ENCODE measurements around the gene C17orf107. TPM values are rescaled to one million over a fixed set of nuclear protein-coding genes. Genes with fewer than 3 reads are reported as not detected.

The C17orf107 gene
- total RNA-seq, 1 experiment from 2014 or later = 2.7 TPM

- H3K27ac ChIP-seq (ENCODE audit: low read depth, low read length, poor library complexity, severe bottlenecking) = peak overlapping the region; percentile 99
- no peaks in the 10 kb centered on the region for H3K9me3 ChIP-seq (ENCODE audit: low read depth, low read length, poor library complexity, severe bottlenecking)
- peak overlapping the region; percentile 100 for H3K4me3 ChIP-seq (ENCODE audit: low read depth, low read length, poor library complexity, severe bottlenecking)
- TF ChIP-seq EZH2 (IDR thresholded peaks at IDR 0.05; ENCODE audit: borderline replicate concordance, low read depth, low read length, poor library complexity, severe bottlenecking) = no peak
- no peak for TF ChIP-seq CTCF (conservative IDR thresholded peaks at IDR 0.05; ENCODE audit: low read depth, low read length)
- H3K4me1 ChIP-seq (ENCODE audit: insufficient read depth, low read length, poor library complexity, severe bottlenecking) = peaks cover 43% of the 10 kb centered on the region
- H3K27me3 ChIP-seq (replicated peaks; ENCODE audit: insufficient read depth, low read depth, low read length, poor library complexity) = no peaks in the 10 kb centered on the region
- BruUV-seq (replicated peaks) = no TSS peak
- DNase-seq (ENCODE audit: low spot score) = no peak
- CTCF ChIA-PET = no interaction called here
- H3K36me3 ChIP-seq (ENCODE audit: insufficient read depth, low read length, poor library complexity, severe bottlenecking) = peaks cover 41% of the 10 kb centered on the region
- intact Hi-C loops (cut with micrococcal nuclease; ENCODE audit: unreplicated experiment) = no loop called here
- POLR2A ChIA-PET (ENCODE audit: low non-redundant PET) = no interaction called here
Measured at GRCh38 chr17:4945944-4946280, 46.6 kb downstream of the C17orf107 start.

- no peak for TF ChIP-seq EZH2 (IDR thresholded peaks at IDR 0.05; ENCODE audit: borderline replicate concordance, low read depth, low read length, poor library complexity, severe bottlenecking)
- no peak for TF ChIP-seq CTCF (conservative IDR thresholded peaks at IDR 0.05; ENCODE audit: low read depth, low read length)
- TSS peak; percentile 67 for BruUV-seq (replicated peaks)
- H3K27me3 ChIP-seq (replicated peaks; ENCODE audit: insufficient read depth, low read depth, low read length, poor library complexity) = no peaks in the 10 kb centered on the region
- no peaks in the 10 kb centered on the region for H3K9me3 ChIP-seq (ENCODE audit: low read depth, low read length, poor library complexity, severe bottlenecking)
- H3K36me3 ChIP-seq (ENCODE audit: insufficient read depth, low read length, poor library complexity, severe bottlenecking) = peaks cover 41% of the 10 kb centered on the region
- intact Hi-C loops (cut with micrococcal nuclease; ENCODE audit: unreplicated experiment) = no loop called here
- H3K4me3 ChIP-seq (ENCODE audit: low read depth, low read length, poor library complexity, severe bottlenecking) = peak overlapping the region; percentile 100
- POLR2A ChIA-PET (ENCODE audit: low non-redundant PET) = no interaction called here
- peak overlapping the region; percentile 99 for H3K27ac ChIP-seq (ENCODE audit: low read depth, low read length, poor library complexity, severe bottlenecking)
- peaks cover 40% of the 10 kb centered on the region for H3K4me1 ChIP-seq (ENCODE audit: insufficient read depth, low read length, poor library complexity, severe bottlenecking)
- CTCF ChIA-PET = no interaction called here
- DNase-seq (ENCODE audit: low spot score) = no peak
Measured at GRCh38 chr17:4946312-4946976, 47.1 kb downstream of the C17orf107 start.

GRCh38 chr17:4947010-4947410, 47.7 kb downstream of the C17orf107 start:
- no peaks in the 10 kb centered on the region for H3K27me3 ChIP-seq (replicated peaks; ENCODE audit: insufficient read depth, low read depth, low read length, poor library complexity)
- peaks cover 36% of the 10 kb centered on the region for H3K4me1 ChIP-seq (ENCODE audit: insufficient read depth, low read length, poor library complexity, severe bottlenecking)
- peak overlapping the region; percentile 100 for H3K4me3 ChIP-seq (ENCODE audit: low read depth, low read length, poor library complexity, severe bottlenecking)
- ChIA-PET POLR2A (ENCODE audit: low non-redundant PET) (no interaction called here), CTCF (interaction anchor here (0.5 kb wide), 1 partner anchor 114 kb away, joined by 3 read pairs; no protein-coding TSS in a partner anchor)
- H3K36me3 ChIP-seq (ENCODE audit: insufficient read depth, low read length, poor library complexity, severe bottlenecking) = peaks cover 41% of the 10 kb centered on the region
- TF ChIP-seq EZH2 (IDR thresholded peaks at IDR 0.05; ENCODE audit: borderline replicate concordance, low read depth, low read length, poor library complexity, severe bottlenecking) (no peak), CTCF (conservative IDR thresholded peaks at IDR 0.05; ENCODE audit: low read depth, low read length) (no peak)
- H3K27ac ChIP-seq (ENCODE audit: low read depth, low read length, poor library complexity, severe bottlenecking) = peak overlapping the region; percentile 99
- intact Hi-C loops (cut with micrococcal nuclease; ENCODE audit: unreplicated experiment) = no loop called here
- no peaks in the 10 kb centered on the region for H3K9me3 ChIP-seq (ENCODE audit: low read depth, low read length, poor library complexity, severe bottlenecking)
- peak; percentile 43 for DNase-seq (ENCODE audit: low spot score)
- no TSS peak for BruUV-seq (replicated peaks)
